ENCODE results near the gene VIPR2. TPM values are rescaled to one million over a fixed set of nuclear protein-coding genes. Genes with fewer than 3 reads are reported as not detected.

Gene VIPR2
- total RNA-seq, 4 donors from 2014 or later: 1.8 to 3.7 (median 2.7) TPM

DNA sequence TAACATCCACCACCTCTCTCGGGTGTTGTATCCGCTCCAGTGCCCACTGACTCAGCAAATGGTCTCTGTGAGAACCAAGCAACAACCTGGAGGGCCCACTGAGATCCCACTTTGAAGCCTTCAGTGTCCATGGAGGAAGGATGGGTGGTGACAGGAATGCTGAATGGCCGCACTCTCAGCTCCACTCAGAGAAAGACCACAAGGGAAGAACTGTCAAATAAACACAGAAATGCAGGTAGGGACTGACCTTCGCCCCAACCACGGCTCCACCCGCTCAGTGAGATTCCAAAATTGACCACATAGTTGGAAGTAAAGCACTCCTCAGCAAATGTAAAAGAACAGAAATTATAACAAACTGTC, 65.8 kb downstream of the VIPR2 start:
- Histone ChIP-seq H3K9me3 (no peaks in the 10 kb centered on the region), H3K36me3 (no peaks in the 10 kb centered on the region), H3K4me3 (no peak overlapping the region), H3K4me1 (peaks cover 0 to 3% (median 0%) of the 10 kb centered on the region in 4 donors), H3K27ac (no peak overlapping the region), H3K27me3 (no peaks in the 10 kb centered on the region)
- TF ChIP-seq, protein P1, sequence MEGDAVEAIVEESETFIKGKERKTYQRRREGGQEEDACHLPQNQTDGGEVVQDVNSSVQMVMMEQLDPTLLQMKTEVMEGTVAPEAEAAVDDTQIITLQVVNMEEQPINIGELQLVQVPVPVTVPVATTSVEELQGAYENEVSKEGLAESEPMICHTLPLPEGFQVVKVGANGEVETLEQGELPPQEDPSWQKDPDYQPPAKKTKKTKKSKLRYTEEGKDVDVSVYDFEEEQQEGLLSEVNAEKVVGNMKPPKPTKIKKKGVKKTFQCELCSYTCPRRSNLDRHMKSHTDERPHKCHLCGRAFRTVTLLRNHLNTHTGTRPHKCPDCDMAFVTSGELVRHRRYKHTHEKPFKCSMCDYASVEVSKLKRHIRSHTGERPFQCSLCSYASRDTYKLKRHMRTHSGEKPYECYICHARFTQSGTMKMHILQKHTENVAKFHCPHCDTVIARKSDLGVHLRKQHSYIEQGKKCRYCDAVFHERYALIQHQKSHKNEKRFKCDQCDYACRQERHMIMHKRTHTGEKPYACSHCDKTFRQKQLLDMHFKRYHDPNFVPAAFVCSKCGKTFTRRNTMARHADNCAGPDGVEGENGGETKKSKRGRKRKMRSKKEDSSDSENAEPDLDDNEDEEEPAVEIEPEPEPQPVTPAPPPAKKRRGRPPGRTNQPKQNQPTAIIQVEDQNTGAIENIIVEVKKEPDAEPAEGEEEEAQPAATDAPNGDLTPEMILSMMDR (IDR thresholded peaks at IDR 0.05): no peak
- no peak for TF ChIP-seq POLR2AphosphoS5 (IDR thresholded peaks at IDR 0.05)
- TF ChIP-seq POLR2A (IDR thresholded peaks at IDR 0.05): no peak
- no peak for TF ChIP-seq EP300 (IDR thresholded peaks at IDR 0.05; ENCODE audit: low read depth)
- intact Hi-C loops (cut with DNase I; ENCODE audit: low total_unique reads): no loop called here
- in situ Hi-C loops (cut with MboI; ENCODE audit: low pct_ligation_motif_present in 1 of 4, low pct_unique_long_range_greater_than_20kb in 1 of 4, low sequenced_read_pairs in 3 of 4): no loop called here
- no peak for DNase-seq
- 71% methylated on average over 6 of the region's 6 CpGs; no CpG with 5 or more reads in 1 of the 2 donors for WGBS, 2 donors (ENCODE audit: low coverage in 1 of 2)

DNA sequence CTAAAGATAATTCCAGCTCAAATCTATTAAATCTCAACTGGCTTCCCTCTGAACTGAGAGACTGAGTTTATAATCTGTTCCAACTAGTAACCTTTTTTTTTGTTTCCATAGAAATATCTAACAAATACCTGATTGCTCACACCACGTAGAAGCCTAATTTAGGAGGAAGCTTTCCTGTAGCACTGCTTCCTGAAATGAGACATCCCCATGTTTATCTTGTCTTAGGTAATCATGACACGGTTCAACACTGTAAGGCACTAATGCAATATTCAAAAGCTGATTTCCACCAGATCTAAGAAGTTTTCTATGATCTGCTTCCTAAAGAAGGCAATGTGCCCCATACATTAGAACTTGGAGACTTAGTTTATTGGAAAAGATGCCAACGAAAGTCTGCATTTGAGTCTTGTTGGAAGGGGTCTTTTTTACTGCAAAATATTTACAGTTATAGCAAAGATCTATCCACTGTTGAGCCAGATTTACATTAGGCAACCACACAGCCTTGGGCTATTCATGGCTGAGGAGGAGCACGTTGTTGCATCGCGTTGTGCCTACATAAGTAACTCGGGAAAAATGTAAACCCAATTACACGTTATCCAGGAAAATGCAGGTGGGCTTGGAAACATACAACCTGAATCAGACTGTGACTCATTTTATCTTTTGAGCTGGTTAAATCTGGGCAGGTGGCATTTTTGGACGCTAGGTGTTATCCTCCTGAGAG, 66.3 kb downstream of the VIPR2 start:
- Histone ChIP-seq H3K4me3 (no peak overlapping the region), H3K4me1 (peaks cover 0 to 3% (median 0%) of the 10 kb centered on the region in 4 donors), H3K27me3 (no peaks in the 10 kb centered on the region), H3K36me3 (no peaks in the 10 kb centered on the region), H3K9me3 (no peaks in the 10 kb centered on the region), H3K27ac (no peak overlapping the region)
- no peak for DNase-seq
- 73 to 81% methylated on average over 4 to 9 of the region's 9 CpGs for whole genome bisulfite sequencing, 2 donors (ENCODE audit: low coverage in 1 of 2)
- in situ Hi-C loops (cut with MboI; ENCODE audit: low pct_ligation_motif_present in 1 of 4, low pct_unique_long_range_greater_than_20kb in 1 of 4, low sequenced_read_pairs in 3 of 4): no loop called here
- no peak for TF ChIP-seq POLR2A (IDR thresholded peaks at IDR 0.05)
- TF ChIP-seq, protein P1 (IDR thresholded peaks at IDR 0.05): no peak
- no peak for TF ChIP-seq POLR2AphosphoS5 (IDR thresholded peaks at IDR 0.05)
- TF ChIP-seq EP300 (IDR thresholded peaks at IDR 0.05; ENCODE audit: low read depth): no peak
- intact Hi-C loops (cut with DNase I; ENCODE audit: low total_unique reads): no loop called here

DNA sequence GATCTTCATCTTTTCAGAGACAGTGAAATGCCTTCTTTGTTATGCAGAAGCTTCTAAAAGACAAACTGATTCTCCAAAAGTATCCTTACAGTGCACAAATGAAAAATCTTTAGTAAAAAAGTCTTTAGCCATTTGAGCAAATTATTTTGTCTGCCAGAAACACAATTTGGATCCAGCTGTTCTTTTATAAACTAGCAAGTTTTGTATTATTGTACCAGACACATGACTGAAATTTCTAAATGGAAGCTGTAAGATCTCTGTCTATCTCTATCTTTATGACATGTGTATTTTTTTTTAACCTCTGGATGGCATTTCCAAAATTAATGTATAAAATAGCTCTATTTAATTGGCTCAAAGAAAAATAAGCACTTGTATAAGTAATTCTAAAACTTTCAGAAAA, 68.3 kb downstream of the VIPR2 start:
- H3K9me3 ChIP-seq: no peaks in the 10 kb centered on the region
- DNase-seq: no peak
- no peak overlapping the region for H3K4me3 ChIP-seq
- no peak for TF ChIP-seq POLR2AphosphoS5 (IDR thresholded peaks at IDR 0.05)
- no peaks in the 10 kb centered on the region for H3K36me3 ChIP-seq
- intact Hi-C loops (cut with DNase I; ENCODE audit: low total_unique reads) (no loop called here), in situ Hi-C loops (cut with MboI; ENCODE audit: low pct_ligation_motif_present in 1 of 4, low pct_unique_long_range_greater_than_20kb in 1 of 4, low sequenced_read_pairs in 3 of 4) (no loop called here)
- H3K4me1 ChIP-seq: peaks cover 0 to 3% (median 0%) of the 10 kb centered on the region in 4 donors
- H3K27ac ChIP-seq: peak overlapping the region in 1 of 4 donors; percentile 13
- no peaks in the 10 kb centered on the region for H3K27me3 ChIP-seq

DNA sequence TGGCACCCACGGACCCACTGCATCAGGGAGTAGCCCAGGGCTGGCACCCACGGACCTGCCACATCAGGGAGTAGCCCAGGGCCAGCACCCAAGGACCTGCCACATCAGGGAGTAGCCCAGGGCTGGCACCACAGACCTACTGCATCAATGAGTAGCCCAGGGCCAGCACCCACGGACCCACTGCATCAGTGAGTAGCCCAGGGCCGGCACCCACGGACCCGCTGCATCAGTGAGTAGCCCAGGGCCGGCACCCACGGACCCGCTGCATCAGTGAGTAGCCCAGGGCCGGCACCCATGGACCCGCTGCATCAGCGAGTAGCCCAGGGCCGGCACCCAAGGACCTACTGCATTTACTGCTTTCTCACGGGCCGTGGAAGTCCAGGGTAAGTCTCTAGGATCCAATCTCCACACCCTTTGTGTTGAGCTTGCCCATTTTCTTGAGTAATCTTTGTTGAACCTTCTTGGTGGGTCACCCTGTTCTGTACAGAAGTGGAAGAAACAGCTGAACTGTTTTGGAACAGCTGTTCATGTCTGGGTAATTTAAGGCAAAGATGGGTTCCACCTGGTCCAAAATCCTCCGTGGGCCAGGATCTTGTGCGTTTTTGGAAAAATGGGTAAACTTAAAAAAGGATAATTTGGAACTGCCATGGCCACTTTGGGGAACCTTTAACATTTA, 69.0 kb downstream of the VIPR2 start:
- DNase-seq: no peak
- in situ Hi-C loops (cut with MboI; ENCODE audit: low pct_ligation_motif_present in 1 of 4, low pct_unique_long_range_greater_than_20kb in 1 of 4, low sequenced_read_pairs in 3 of 4) (no loop called here), intact Hi-C loops (cut with DNase I; ENCODE audit: low total_unique reads) (no loop called here)
- Histone ChIP-seq H3K27ac (peak overlapping the region in 2 of 4 donors; percentile 7 to 13), H3K9me3 (no peaks in the 10 kb centered on the region), H3K36me3 (no peaks in the 10 kb centered on the region), H3K4me1 (peaks cover 0 to 7% (median 0%) of the 10 kb centered on the region in 4 donors), H3K27me3 (no peaks in the 10 kb centered on the region), H3K4me3 (no peak overlapping the region)
- TF ChIP-seq POLR2AphosphoS5 (IDR thresholded peaks at IDR 0.05) (peak; percentile 24 to 49 (median 30)), EP300 (IDR thresholded peaks at IDR 0.05; ENCODE audit: low read depth) (no peak)
- TF ChIP-seq, protein P1 (IDR thresholded peaks at IDR 0.05): no peak
- WGBS, 2 donors (ENCODE audit: low coverage in 1 of 2): 75 to 86% methylated on average over 2 to 17 of the region's 17 CpGs
